Panc1 (cell line): ENCODE data around the gene BDP1. TPM values are rescaled to one million over a fixed set of nuclear protein-coding genes. Genes with fewer than 3 reads are reported as not detected.

Experiments
- ATAC-seq: fragments of 200-7000 bp; cut with Tn5 transposase; 2 replicates; pipeline ENCODE4 v1.9.1; 2020; ENCODE audit warnings: mild to moderate bottlenecking, moderate library complexity
- BruUV-seq: library from RNA; stranded (reverse); fragments of 400-500 nt; replicated peaks from 2 replicates; lab custom pipeline; 2021; lab: Mats Ljungman, UMichigan
- CTCF ChIA-PET: fragments of 300-600 bp; sonication (Branson Sonifier 250); formaldehyde crosslinking; loops from one replicate; lab custom pipeline; 2022; ENCODE audit warnings: antibody characterized with exemption; lab: Charles Lee
- POLR2A ChIA-PET: fragments of 300-600 bp; sonication (Branson Sonifier 250); formaldehyde crosslinking; loops from one replicate; lab custom pipeline; 2022; ENCODE audit warnings: antibody characterized with exemption; lab: Charles Lee
- DNase-seq: peaks from one replicate; pipeline ENCODE4 v3.0.0-alpha.2; 2010; ENCODE audit warnings: low read depth, low spot score
- H3K27ac ChIP-seq: 2 replicates; pipeline ENCODE4 v1.5.1; 2011; ENCODE audit warnings: mild to moderate bottlenecking, low read length, inconsistent platforms
- H3K27me3 ChIP-seq: fragments of 200-500 bp; sonication (Bioruptor generic); 2 replicates; pipeline ENCODE4 v1.6.0; 2014; ENCODE audit warnings: low read length, inconsistent platforms; ENCODE audit not compliant: control insufficient read depth, insufficient read depth
- H3K36me3 ChIP-seq: fragments of 200-500 bp; sonication (Bioruptor generic); 2 replicates; pipeline ENCODE4 v1.5.1; 2014; ENCODE audit warnings: inconsistent platforms, mild to moderate bottlenecking, low read length, moderate library complexity; ENCODE audit not compliant: control insufficient read depth, insufficient read depth
- H3K4me1 ChIP-seq: 2 replicates; pipeline ENCODE4 v1.5.1; 2011; ENCODE audit warnings: inconsistent platforms, mild to moderate bottlenecking, low read length, moderate library complexity; ENCODE audit not compliant: control insufficient read depth, insufficient read depth
- H3K4me3 ChIP-seq, 2 experiments: 2 replicates each; pipeline ENCODE4 v1.5.1; 2011 to 2012; ENCODE audit warnings: low read depth in 2 of 2, low read length in 2 of 2, mild to moderate bottlenecking in 2 of 2, inconsistent platforms in 1 of 2, moderate library complexity in 1 of 2
- H3K9me3 ChIP-seq: fragments of 200-500 bp; sonication (Bioruptor generic); 2 replicates; pipeline ENCODE4 v1.5.1; 2014; ENCODE audit warnings: low read depth, mild to moderate bottlenecking, inconsistent platforms, low read length, moderate library complexity; ENCODE audit not compliant: control insufficient read depth, insufficient read depth
- POLR2AphosphoS5 ChIP-seq: IDR thresholded peaks from 2 replicates; pipeline ENCODE4 v1.6.1; 2012; ENCODE audit warnings: mild to moderate bottlenecking, low read depth, low read length, moderate library complexity
- SIN3A ChIP-seq: IDR thresholded peaks from 2 replicates; pipeline ENCODE4 v1.6.1; 2012; ENCODE audit warnings: low read depth, mild to moderate bottlenecking, low read length, moderate library complexity, borderline replicate concordance; ENCODE audit not compliant: insufficient read depth
- TCF7L2 ChIP-seq: IDR thresholded peaks from 2 replicates; pipeline ENCODE4 v1.6.1; 2011; ENCODE audit warnings: mild to moderate bottlenecking, low read depth, low read length, inconsistent platforms
- in situ Hi-C: cut with HindIII; loops from 2 replicates; pipeline ENCODE4 v1.10.0; 2016; ENCODE audit warnings: low sequenced_read_pairs, low pct_unique_long_range_greater_than_20kb
- intact Hi-C: fragments of 100-400 bp; cut with micrococcal nuclease; formaldehyde crosslinking; loops from one replicate; pipeline ENCODE4 v1.10.0; 2022; ENCODE audit not compliant: unreplicated experiment
- total RNA-seq: library from RNA; stranded (reverse); gene quantifications from one replicate; pipeline ENCODE4 v1.2.1, GENCODE V29; 2021; ENCODE audit not compliant: unreplicated experiment
- TF ChIP-seq, protein P1 (sequence below), 2 experiments: IDR thresholded peaks; 2 replicates each; pipeline ENCODE4 v1.6.1; 2011 to 2012; ENCODE audit warnings: low read depth in 2 of 2, control low read depth in 1 of 2, low read length in 1 of 2, mild to moderate bottlenecking in 1 of 2, moderate library complexity in 1 of 2; ENCODE audit not compliant: insufficient read depth in 1 of 2

Gene BDP1
- total RNA-seq, 1 experiment from 2014 or later: 30.7 TPM

DNA sequence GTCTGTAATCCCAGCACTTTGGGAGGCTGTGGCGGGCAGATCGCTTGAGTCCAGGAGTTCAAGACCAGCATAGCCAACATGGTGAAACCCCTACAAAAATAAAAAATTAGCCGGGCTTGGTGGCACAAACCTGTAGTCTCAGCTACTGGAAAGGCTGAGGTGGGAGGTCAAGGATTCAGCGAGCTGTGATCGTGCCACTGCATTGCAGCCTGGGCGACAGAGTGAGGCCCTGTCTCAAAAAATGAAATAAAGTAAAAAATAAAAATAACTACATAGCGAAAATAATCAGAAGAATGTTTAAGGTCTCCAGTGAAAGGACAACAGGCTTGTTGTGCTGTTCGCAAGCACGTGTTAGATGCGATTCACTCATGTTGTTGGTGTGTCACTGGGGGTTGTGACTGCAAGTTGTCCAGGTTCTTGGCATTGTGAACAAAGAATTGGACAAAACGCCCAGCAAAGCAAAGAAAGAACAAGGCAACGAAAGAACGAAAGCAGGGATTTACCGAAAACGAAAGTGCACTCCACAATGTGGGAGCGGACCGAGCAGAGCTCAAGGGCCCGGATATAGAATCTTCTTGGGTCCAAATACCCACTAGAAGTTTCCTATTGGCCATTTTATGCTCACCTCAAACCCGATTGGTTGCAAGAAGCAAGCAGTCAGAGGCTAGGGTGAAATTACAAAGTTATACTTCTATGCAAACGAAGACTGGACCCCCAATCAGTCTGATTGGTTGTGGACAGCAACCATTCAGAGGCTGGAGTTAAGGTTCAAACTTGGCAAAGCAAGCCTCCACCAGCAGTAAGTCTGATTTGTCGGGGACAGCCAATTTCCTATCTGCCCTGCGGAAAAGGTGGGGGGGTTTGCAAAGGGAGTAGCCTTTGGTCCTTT is 130.8 kb downstream of the BDP1 start:
- no peaks in the 10 kb centered on the region for H3K27me3 ChIP-seq
- peaks cover 12% of the 10 kb centered on the region; the same call in 1 of the 2 replicates for H3K4me1 ChIP-seq
- ChIA-PET POLR2A (interaction anchor here (0.6 kb wide), 1 partner anchor 75 kb away, joined by 5 read pairs; no protein-coding TSS in a partner anchor), CTCF (interaction anchor here (0.6 kb wide), 1 partner anchor 84 kb away, joined by 4 read pairs; no protein-coding TSS in a partner anchor)
- peak; percentile 22 for DNase-seq
- TSS peak; percentile 97 for BruUV-seq
- peak; percentile 70 for ATAC-seq
- peak overlapping the region; percentile 90 for H3K27ac ChIP-seq
- intact Hi-C loops: no loop called here
- H3K36me3 ChIP-seq: no peaks in the 10 kb centered on the region
- no peaks in the 10 kb centered on the region for H3K9me3 ChIP-seq
- H3K4me3 ChIP-seq: peak overlapping the region; percentile 71 to 79
- TF ChIP-seq POLR2AphosphoS5 (no peak), SIN3A (peak; percentile 24; the same call in 1 of the 2 replicates)
- in situ Hi-C loops: no loop called here

DNA sequence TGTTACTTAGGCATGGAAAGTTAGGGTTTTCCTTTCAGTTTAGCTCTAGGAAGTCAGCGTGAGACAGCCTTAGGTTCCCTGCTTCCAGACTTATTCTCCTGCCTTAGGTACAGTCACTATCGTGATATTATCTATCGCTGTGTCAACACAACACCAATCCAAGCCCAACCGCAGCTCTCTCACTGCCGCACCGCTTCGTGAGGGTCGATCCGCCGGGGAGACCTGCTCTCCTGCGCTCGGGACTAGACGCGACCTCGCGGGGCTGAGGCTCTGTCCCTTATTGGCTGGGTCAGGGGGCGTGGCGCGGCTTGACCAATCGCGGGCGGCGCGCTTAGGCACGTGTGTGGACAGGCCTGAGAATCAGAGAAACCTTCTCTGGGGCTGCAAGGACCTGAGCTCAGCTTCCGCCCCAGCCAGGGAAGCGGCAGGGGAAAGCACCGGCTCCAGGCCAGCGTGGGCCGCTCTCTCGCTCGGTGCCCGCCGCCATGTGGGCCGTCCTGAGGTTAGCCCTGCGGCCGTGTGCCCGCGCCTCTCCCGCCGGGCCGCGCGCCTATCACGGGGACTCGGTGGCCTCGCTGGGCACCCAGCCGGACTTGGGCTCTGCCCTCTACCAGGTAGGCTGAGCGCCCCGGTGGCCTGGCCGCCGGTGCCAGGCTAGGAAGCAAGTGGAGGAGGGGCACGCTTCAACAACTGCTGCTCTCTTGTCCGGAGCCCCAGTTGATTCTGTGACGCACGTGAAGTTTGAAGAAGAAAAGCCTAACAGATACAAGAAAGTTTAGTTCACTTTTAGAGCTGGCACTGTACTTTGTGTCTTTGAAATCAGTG is 131.7 kb downstream of the BDP1 start, which contains the start of gene MCCC2:
MCCC2 (plus strand) TSS at position 400 of the 825 bp plus-strand sequence; CDS start at position 486, 86 bp downstream.
- H3K27me3 ChIP-seq: no peaks in the 10 kb centered on the region
- peak; percentile 99 for ATAC-seq
- in situ Hi-C loops: no loop called here
- no peaks in the 10 kb centered on the region for H3K36me3 ChIP-seq
- peaks cover 12% of the 10 kb centered on the region; the same call in 1 of the 2 replicates for H3K4me1 ChIP-seq
- BruUV-seq: no TSS peak
- peak within 1 kb of the TSS; percentile 71 to 79 for H3K4me3 ChIP-seq
- no peaks in the 10 kb centered on the region for H3K9me3 ChIP-seq
- peak; percentile 71 for DNase-seq
- ChIA-PET POLR2A (interaction anchor here (0.5 to 0.6 kb wide), 3 partner anchors 8 to 91 kb away, joined by 5 to 14 read pairs (median 8); no protein-coding TSS in a partner anchor), CTCF (interaction anchor here (1.0 kb wide), 1 partner anchor 14 kb away, joined by 5 read pairs; no protein-coding TSS in a partner anchor)
- TF ChIP-seq POLR2AphosphoS5 (peak; percentile 94), SIN3A (0 out of 2 replicates have a peak, but pooled peaks have one; percentile 68), TCF7L2 (0 out of 2 replicates have a peak, but pooled peaks have one; percentile 18)
- TF ChIP-seq, protein P1, sequence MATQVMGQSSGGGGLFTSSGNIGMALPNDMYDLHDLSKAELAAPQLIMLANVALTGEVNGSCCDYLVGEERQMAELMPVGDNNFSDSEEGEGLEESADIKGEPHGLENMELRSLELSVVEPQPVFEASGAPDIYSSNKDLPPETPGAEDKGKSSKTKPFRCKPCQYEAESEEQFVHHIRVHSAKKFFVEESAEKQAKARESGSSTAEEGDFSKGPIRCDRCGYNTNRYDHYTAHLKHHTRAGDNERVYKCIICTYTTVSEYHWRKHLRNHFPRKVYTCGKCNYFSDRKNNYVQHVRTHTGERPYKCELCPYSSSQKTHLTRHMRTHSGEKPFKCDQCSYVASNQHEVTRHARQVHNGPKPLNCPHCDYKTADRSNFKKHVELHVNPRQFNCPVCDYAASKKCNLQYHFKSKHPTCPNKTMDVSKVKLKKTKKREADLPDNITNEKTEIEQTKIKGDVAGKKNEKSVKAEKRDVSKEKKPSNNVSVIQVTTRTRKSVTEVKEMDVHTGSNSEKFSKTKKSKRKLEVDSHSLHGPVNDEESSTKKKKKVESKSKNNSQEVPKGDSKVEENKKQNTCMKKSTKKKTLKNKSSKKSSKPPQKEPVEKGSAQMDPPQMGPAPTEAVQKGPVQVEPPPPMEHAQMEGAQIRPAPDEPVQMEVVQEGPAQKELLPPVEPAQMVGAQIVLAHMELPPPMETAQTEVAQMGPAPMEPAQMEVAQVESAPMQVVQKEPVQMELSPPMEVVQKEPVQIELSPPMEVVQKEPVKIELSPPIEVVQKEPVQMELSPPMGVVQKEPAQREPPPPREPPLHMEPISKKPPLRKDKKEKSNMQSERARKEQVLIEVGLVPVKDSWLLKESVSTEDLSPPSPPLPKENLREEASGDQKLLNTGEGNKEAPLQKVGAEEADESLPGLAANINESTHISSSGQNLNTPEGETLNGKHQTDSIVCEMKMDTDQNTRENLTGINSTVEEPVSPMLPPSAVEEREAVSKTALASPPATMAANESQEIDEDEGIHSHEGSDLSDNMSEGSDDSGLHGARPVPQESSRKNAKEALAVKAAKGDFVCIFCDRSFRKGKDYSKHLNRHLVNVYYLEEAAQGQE (IDR thresholded peaks at IDR 0.05; ENCODE audit: insufficient read depth in 1 of 2, low read depth in 2 of 2, low read length in 1 of 2): no peak
- peak within 1 kb of the TSS; percentile 90 for H3K27ac ChIP-seq
- intact Hi-C loops: no loop called here
